ENCODE data around the gene POU6F1. TPM values are rescaled to one million over a fixed set of nuclear protein-coding genes. Genes with fewer than 3 reads are reported as not detected.

POU6F1 gene
- polyA plus RNA-seq, 1 donor from 2014 or later, result 12.4 TPM

DNA sequence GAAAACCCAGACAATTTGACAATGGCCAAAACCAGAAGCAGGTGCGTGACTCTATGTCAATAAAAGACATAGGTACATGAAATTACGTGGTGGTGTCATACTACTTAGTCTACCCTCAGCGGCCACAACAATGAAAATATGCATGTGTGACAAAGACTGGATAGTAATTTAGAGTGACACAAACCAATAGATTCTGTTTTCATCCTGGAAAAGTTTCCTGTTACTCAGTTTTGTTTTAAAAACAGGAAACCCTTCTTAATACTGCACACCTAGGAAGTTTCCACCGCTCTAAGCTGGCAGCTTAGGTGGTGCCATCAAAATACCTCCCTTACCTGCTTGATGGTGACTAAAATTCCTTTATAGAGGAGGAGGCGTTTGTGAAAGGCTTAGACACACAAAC lies 15.1 kb downstream of the POU6F1 start:
- no peaks in the 10 kb centered on the region for H3K36me3 ChIP-seq (ENCODE audit: insufficient read depth, low read length)
- no peak for TF ChIP-seq TAF1 (IDR thresholded peaks at IDR 0.05; ENCODE audit: low read depth)
- TF ChIP-seq RAD21 (conservative IDR thresholded peaks at IDR 0.05), result no peak
- TF ChIP-seq POLR2AphosphoS5 (IDR thresholded peaks at IDR 0.05), result no peak
- TF ChIP-seq, protein P1, sequence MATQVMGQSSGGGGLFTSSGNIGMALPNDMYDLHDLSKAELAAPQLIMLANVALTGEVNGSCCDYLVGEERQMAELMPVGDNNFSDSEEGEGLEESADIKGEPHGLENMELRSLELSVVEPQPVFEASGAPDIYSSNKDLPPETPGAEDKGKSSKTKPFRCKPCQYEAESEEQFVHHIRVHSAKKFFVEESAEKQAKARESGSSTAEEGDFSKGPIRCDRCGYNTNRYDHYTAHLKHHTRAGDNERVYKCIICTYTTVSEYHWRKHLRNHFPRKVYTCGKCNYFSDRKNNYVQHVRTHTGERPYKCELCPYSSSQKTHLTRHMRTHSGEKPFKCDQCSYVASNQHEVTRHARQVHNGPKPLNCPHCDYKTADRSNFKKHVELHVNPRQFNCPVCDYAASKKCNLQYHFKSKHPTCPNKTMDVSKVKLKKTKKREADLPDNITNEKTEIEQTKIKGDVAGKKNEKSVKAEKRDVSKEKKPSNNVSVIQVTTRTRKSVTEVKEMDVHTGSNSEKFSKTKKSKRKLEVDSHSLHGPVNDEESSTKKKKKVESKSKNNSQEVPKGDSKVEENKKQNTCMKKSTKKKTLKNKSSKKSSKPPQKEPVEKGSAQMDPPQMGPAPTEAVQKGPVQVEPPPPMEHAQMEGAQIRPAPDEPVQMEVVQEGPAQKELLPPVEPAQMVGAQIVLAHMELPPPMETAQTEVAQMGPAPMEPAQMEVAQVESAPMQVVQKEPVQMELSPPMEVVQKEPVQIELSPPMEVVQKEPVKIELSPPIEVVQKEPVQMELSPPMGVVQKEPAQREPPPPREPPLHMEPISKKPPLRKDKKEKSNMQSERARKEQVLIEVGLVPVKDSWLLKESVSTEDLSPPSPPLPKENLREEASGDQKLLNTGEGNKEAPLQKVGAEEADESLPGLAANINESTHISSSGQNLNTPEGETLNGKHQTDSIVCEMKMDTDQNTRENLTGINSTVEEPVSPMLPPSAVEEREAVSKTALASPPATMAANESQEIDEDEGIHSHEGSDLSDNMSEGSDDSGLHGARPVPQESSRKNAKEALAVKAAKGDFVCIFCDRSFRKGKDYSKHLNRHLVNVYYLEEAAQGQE (IDR thresholded peaks at IDR 0.05; ENCODE audit: borderline replicate concordance), result no peak
- no peak for TF ChIP-seq SMC3 (conservative IDR thresholded peaks at IDR 0.05; ENCODE audit: poor library complexity)

DNA sequence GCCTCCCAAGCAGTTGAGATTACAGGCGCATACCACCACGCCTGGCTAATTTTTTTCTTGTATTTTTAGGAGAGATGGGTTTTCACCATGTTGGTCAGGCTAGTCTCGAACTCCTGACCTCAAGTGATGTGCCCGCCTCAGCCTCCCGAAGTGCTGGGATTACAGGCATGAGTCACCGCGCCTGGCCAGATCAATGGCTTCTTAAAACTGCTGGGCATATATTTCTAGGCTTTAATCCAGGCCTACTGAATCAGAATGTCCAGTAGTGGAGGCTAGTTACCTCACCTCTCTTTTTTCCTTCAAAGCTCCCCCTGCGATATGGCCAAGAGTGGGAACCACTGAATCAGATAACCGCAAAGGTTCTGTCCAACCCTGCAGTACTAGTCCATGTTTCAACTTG lies 17.1 kb downstream of the POU6F1 start:
- Histone ChIP-seq H3K4me2 (ENCODE audit: low read length) (no peak overlapping the region), H3K27me3 (ENCODE audit: insufficient read depth, low read depth, low read length) (no peaks in the 10 kb centered on the region), H3K27ac (ENCODE audit: low read length) (no peak overlapping the region), H3K36me3 (ENCODE audit: insufficient read depth, low read length) (no peaks in the 10 kb centered on the region), H3K9me3 (ENCODE audit: low read length) (no peaks in the 10 kb centered on the region), H3K9ac (ENCODE audit: low read length) (no peak overlapping the region), H4K20me1 (ENCODE audit: insufficient read depth) (no peaks in the 10 kb centered on the region), H3F3A (ENCODE audit: insufficient read depth, low read length, poor library complexity, severe bottlenecking) (no peaks in the 10 kb centered on the region), H3K4me3 (ENCODE audit: low read length) (no peak overlapping the region), H3K79me2 (replicated peaks; ENCODE audit: insufficient read depth, low read length) (no peaks in the 10 kb centered on the region), H3K9me2 (ENCODE audit: insufficient read depth, low read length) (no peaks in the 10 kb centered on the region), H2AFZ (ENCODE audit: low read depth, low read length) (no peak overlapping the region)
- TF ChIP-seq, protein P2, sequence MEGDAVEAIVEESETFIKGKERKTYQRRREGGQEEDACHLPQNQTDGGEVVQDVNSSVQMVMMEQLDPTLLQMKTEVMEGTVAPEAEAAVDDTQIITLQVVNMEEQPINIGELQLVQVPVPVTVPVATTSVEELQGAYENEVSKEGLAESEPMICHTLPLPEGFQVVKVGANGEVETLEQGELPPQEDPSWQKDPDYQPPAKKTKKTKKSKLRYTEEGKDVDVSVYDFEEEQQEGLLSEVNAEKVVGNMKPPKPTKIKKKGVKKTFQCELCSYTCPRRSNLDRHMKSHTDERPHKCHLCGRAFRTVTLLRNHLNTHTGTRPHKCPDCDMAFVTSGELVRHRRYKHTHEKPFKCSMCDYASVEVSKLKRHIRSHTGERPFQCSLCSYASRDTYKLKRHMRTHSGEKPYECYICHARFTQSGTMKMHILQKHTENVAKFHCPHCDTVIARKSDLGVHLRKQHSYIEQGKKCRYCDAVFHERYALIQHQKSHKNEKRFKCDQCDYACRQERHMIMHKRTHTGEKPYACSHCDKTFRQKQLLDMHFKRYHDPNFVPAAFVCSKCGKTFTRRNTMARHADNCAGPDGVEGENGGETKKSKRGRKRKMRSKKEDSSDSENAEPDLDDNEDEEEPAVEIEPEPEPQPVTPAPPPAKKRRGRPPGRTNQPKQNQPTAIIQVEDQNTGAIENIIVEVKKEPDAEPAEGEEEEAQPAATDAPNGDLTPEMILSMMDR (IDR thresholded peaks at IDR 0.05; ENCODE audit: poor library complexity, severe bottlenecking), result no peak
- TF ChIP-seq, protein P1 (IDR thresholded peaks at IDR 0.05; ENCODE audit: borderline replicate concordance), result no peak
- TF ChIP-seq EZH2 (IDR thresholded peaks at IDR 0.05; ENCODE audit: borderline replicate concordance, insufficient read depth, low read length, poor library complexity, severe bottlenecking) (no peak), TAF1 (IDR thresholded peaks at IDR 0.05; ENCODE audit: low read depth) (no peak), POLR2AphosphoS5 (IDR thresholded peaks at IDR 0.05) (no peak), MXI1 (conservative IDR thresholded peaks at IDR 0.05; ENCODE audit: poor library complexity, severe bottlenecking) (no peak), RAD21 (conservative IDR thresholded peaks at IDR 0.05) (no peak), SMC3 (conservative IDR thresholded peaks at IDR 0.05; ENCODE audit: poor library complexity) (no peak), EP300 (conservative IDR thresholded peaks at IDR 0.05; ENCODE audit: poor library complexity, severe bottlenecking) (no peak)

More for the DNA sequence above, 15.1 kb downstream of the POU6F1 start:
- Histone ChIP-seq H3K9ac (ENCODE audit: low read length) (no peak overlapping the region), H3K9me3 (ENCODE audit: low read length) (no peaks in the 10 kb centered on the region), H3K9me2 (ENCODE audit: insufficient read depth, low read length) (no peaks in the 10 kb centered on the region), H3K79me2 (replicated peaks; ENCODE audit: insufficient read depth, low read length) (no peaks in the 10 kb centered on the region), H3K4me2 (ENCODE audit: low read length) (no peak overlapping the region), H2AFZ (ENCODE audit: low read depth, low read length) (no peak overlapping the region), H3F3A (ENCODE audit: insufficient read depth, low read length, poor library complexity, severe bottlenecking) (no peaks in the 10 kb centered on the region), H3K27ac (ENCODE audit: low read length) (no peak overlapping the region), H4K20me1 (ENCODE audit: insufficient read depth) (no peaks in the 10 kb centered on the region), H3K27me3 (ENCODE audit: insufficient read depth, low read depth, low read length) (no peaks in the 10 kb centered on the region), H3K4me3 (ENCODE audit: low read length) (no peak overlapping the region)

Measured in neural cell (in vitro differentiated cells).